ENCODE data around the gene CFAP97D2. TPM values are rescaled to one million over a fixed set of nuclear protein-coding genes. Genes with fewer than 3 reads are reported as not detected.

The CFAP97D2 gene
- total RNA-seq, 8 experiments from 2014 or later = 0.73 to 3.4 (median 0.95) TPM; not detected in 5

DNA sequence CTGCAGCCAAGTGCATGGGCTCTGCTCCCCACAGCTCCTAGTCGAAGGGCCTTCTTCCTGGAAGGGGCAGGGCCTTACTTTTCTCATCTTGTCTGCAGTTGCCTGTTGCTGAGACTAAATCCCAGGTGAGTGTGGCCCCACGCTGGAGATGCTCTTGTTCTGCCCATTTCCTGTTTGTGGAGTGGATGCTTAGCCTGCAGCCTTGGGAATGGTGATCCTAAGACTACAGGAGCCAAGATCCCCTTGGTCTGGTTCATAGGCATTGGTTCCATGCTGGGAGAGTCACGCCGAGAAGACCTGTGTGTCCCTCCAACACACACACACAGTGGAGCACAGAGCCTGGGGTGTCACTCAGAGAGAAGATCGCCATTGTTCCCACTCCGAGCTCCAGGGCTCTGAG lies 23.5 kb downstream of the CFAP97D2 start:
- in situ Hi-C loops (cut with MboI; ENCODE audit: low pct_unique_long_range_greater_than_20kb in 2 of 9, low sequenced_read_pairs in 9 of 9, unreplicated experiment in 9 of 9) = no loop called here
- WGBS, 10 experiments = 33 to 100% (median 73%) methylated on average over 1 to 5 of the region's 6 CpGs; no CpG with 5 or more reads in 2 of the 10 experiments
- Histone ChIP-seq H3K4me3 (no peak overlapping the region), H3K4me1 (replicated peaks in 1 of 2) (no peaks in the 10 kb centered on the region), H3K27ac (no peak overlapping the region)
- no peak for ATAC-seq (replicated peaks in 6 of 8)

DNA sequence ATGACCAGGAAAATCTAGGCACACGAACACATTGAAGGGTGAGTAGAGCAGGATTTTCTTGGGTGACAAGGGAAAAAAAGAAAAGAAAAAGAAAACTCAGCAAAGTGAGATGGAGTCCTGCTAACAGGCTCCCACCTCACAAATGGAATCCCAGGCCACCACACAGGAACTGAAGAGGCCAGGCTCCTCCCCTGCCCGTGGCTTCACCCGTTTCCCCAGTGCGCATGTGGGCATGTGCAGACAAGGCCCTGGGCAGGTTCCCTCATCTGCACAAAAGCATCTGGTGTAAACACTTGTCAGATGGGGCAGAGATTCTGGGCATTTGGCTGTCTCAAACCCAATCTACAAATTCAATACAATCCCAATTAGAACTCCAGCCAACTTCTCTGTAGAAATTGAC lies 24.5 kb downstream of the CFAP97D2 start:
- peak in 1 of 8 experiments; percentile 34 for ATAC-seq (replicated peaks in 6 of 8)
- 20 to 100% (median 70%) methylated on average over 1 to 4 of the region's 4 CpGs; no CpG with 5 or more reads in 1 of the 10 experiments for WGBS, 10 experiments
- in situ Hi-C loops (cut with MboI; ENCODE audit: low pct_unique_long_range_greater_than_20kb in 2 of 9, low sequenced_read_pairs in 9 of 9, unreplicated experiment in 9 of 9) = no loop called here
- Histone ChIP-seq H3K27ac (no peak overlapping the region), H3K4me3 (no peak overlapping the region), H3K4me1 (replicated peaks in 1 of 2) (no peaks in the 10 kb centered on the region)

DNA sequence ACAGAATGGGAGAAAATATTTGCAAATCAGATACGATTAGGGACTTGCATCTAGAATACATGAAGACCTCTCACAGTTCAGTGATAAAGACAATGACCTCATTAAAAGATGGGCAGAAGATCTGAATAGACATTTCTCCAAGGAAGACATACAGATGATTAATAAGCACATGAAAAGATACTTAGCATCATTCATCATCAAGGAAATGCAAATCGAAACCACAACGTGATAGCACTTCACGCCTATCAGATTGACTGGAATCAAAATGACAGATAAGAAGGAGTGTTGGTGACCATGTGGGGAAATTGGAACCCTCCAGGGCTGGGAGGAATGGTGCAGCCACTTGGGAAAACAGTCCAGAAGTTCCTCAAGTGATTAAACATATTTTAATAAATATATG lies 25.8 kb downstream of the CFAP97D2 start:
- Histone ChIP-seq H3K27ac (no peak overlapping the region), H3K4me1 (replicated peaks in 1 of 2) (no peaks in the 10 kb centered on the region), H3K4me3 (no peak overlapping the region)
- in situ Hi-C loops (cut with MboI; ENCODE audit: low pct_unique_long_range_greater_than_20kb in 2 of 9, low sequenced_read_pairs in 9 of 9, unreplicated experiment in 9 of 9) = no loop called here
- 46 to 97% (median 80%) methylated on average over 1 to 4 of the region's 4 CpGs; no CpG with 5 or more reads in 1 of the 10 experiments for WGBS, 10 experiments
- no peak for ATAC-seq (replicated peaks in 6 of 8)

DNA sequence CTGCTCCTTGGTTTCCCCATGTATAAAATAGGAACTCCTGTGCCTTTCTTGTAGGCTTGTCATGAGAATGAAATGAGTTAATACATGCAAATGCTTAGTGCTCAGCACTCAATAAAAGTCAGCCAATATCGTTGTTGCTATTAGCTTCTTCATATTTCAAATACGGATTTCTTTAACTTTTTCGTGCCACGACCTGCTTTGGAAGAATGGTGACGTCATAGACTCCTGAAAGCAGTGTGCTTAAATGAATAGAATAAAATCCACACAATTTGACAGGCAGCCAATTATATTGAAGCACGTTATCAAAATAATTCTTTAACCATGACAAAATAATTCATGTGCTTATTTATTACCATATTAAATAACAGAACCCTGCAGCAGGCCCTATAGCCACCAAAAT lies 29.1 kb downstream of the CFAP97D2 start:
- no peak for ATAC-seq (replicated peaks in 6 of 8)
- in situ Hi-C loops (cut with MboI; ENCODE audit: low pct_unique_long_range_greater_than_20kb in 2 of 9, low sequenced_read_pairs in 9 of 9, unreplicated experiment in 9 of 9) = no loop called here
- Histone ChIP-seq H3K4me1 (replicated peaks in 1 of 2) (no peaks in the 10 kb centered on the region), H3K27ac (no peak overlapping the region), H3K4me3 (no peak overlapping the region)
- WGBS, 10 experiments = 20 to 91% (median 76%) methylated on average over 1 to 6 of the region's 6 CpGs; no CpG with 5 or more reads in 1 of the 10 experiments

DNA sequence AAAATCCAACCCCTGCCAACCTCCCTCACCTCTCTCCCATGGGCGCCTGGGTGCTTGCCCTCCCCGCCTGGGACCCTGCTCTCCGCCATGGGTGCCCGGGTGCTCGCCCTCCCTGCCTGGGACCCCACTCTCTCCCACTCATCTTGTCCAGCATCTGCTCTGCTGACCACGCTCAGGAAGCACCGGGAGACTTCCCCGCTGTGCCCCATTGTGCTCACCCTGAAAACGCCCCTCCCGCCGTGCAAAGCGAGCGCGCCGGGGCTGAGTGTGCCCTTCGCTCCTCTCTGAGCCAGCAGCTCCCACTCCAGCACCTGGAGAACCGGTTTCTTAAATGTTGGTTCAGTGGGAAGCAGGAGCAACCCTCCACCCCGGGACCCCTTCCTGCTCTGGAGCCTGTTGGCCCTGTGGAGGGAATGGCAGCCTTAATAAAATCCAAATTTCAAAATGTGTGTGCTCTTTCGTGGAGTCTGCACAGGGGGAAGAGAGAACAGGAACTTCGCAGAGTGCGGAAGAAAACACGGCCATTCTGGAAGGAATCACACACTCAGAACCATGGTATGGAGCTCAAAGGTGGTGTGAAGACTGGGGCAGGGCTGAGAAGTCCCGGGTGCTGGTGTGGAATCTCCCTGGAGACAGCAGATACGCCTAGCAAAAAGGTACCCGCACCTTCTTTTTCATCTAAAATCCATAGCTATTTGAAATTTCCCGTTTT lies 32.5 kb downstream of the CFAP97D2 start:
- ATAC-seq (replicated peaks in 6 of 8) = peak in 3 of 8 experiments; percentile 4 to 78 (median 19)
- 27 to 100% (median 75%) methylated on average over 1 to 8 of the region's 26 CpGs; no CpG with 5 or more reads in 3 of the 10 experiments for WGBS, 10 experiments
- Histone ChIP-seq H3K4me1 (replicated peaks in 1 of 2) (no peaks in the 10 kb centered on the region), H3K27ac (no peak overlapping the region), H3K4me3 (no peak overlapping the region)
- in situ Hi-C loops (cut with MboI; ENCODE audit: low pct_unique_long_range_greater_than_20kb in 2 of 9, low sequenced_read_pairs in 9 of 9, unreplicated experiment in 9 of 9) = no loop called here

DNA sequence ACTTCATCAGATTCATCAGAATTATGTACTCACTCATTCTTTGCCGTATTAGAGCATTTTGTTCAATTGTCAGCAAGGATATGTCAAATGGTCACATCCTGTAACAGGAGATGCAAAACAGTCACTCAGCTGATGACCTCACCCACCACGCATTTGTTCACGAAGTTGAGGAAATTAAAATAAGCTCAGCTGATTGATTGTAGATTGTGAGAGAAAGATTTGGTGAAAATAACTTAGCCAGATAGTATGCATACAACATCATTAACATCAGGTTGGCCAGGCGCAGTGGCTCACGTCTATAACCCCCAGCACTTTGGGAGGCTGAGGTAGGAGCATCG lies 33.1 kb downstream of the CFAP97D2 start:
- WGBS, 10 experiments = 6 to 86% (median 68%) methylated on average over 1 to 5 of the region's 6 CpGs

DNA sequence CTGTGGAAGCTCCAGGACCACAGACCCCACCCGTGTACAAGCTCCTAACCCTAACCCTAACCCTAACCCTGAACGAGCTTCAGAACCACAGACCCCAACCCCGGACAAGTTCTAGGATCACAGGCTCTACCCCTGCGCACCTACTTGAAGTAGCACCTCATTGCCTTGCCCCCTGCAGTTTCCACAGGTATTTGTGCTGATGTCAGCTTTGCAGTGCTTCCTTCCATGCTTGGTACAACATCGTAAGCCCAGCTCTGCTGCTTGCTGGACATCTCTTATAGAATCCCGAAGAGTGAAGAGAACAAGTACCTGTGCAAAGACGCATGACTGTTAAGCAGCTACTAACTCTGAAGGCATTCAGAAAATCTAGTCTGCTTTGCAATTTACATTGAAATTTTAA lies 34.9 kb downstream of the CFAP97D2 start:
- no peak for ATAC-seq (replicated peaks in 6 of 8)
- Histone ChIP-seq H3K4me3 (no peak overlapping the region), H3K4me1 (replicated peaks in 1 of 2) (no peaks in the 10 kb centered on the region), H3K27ac (no peak overlapping the region)
- in situ Hi-C loops (cut with MboI; ENCODE audit: low pct_unique_long_range_greater_than_20kb in 2 of 9, low sequenced_read_pairs in 9 of 9, unreplicated experiment in 9 of 9) = no loop called here
- 93 to 100% (median 100%) methylated on average over 1 to 5 of the region's 7 CpGs; no CpG with 5 or more reads in 7 of the 10 experiments for WGBS, 10 experiments

More for the DNA sequence above, 33.1 kb downstream of the CFAP97D2 start:
- ATAC-seq (replicated peaks in 6 of 8) = peak in 4 of 8 experiments; percentile 23 to 96 (median 54)
- Histone ChIP-seq H3K4me3 (no peak overlapping the region), H3K27ac (no peak overlapping the region), H3K4me1 (replicated peaks in 1 of 2) (no peaks in the 10 kb centered on the region)
- in situ Hi-C loops (cut with MboI; ENCODE audit: low pct_unique_long_range_greater_than_20kb in 2 of 9, low sequenced_read_pairs in 9 of 9, unreplicated experiment in 9 of 9) = no loop called here

DNA sequence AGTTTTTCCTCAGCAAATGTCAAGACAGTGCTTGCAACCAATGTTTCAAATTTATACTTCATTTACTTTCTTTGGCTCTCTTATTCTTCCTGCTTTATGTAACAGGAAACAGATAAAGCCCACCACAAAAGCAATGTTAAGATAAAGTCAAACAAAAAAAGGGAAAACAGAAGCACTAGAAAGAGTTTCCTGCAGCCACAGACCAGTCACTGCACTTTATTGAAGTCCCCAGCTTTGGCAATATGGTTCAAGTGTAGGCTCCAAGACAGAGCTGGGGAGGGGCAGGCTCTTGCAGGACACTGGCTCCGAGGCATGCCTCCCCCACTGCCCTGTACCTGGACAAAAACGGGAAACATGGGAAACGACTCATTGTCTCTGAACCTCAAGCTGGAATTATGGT lies 40.3 kb downstream of the CFAP97D2 start:
- no peak for ATAC-seq (replicated peaks in 6 of 8)
- peaks cover 0 to 2% of the 10 kb centered on the region in 2 donors for H3K4me1 ChIP-seq (replicated peaks in 1 of 2)
- no peak overlapping the region for H3K4me3 ChIP-seq
- H3K27ac ChIP-seq = no peak overlapping the region
- in situ Hi-C loops (cut with MboI; ENCODE audit: low pct_unique_long_range_greater_than_20kb in 2 of 9, low sequenced_read_pairs in 9 of 9, unreplicated experiment in 9 of 9) = no loop called here
- 20 to 100% (median 51%) methylated on average over 1 to 3 of the region's 3 CpGs; no CpG with 5 or more reads in 2 of the 10 experiments for WGBS, 10 experiments

DNA sequence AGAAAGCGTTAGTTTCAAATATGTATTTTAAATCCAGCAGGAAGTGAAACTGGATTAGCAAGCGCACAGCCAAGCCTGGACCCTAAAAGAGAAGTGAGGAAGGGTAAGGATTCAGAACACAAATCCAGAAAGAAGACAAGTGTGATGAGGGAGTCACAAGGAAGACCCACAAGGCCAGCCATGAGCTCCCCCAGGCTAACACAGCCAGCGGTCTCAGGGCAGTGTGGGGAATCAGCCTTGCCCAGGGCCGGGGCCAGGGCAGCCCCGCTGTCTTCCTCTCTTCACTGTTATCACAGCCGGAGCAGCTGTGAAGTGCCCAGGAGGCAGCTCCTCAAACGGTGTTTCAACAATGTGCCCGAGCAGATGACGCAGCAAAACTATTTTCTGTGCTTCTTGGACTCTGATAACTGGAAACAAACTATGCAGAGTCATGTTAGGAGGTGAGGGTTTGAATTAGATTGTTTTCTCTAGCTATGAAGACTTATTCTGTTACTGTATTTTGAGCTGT lies 43.5 kb downstream of the CFAP97D2 start:
- H3K4me3 ChIP-seq = no peak overlapping the region
- in situ Hi-C loops (cut with MboI; ENCODE audit: low pct_unique_long_range_greater_than_20kb in 2 of 9, low sequenced_read_pairs in 9 of 9, unreplicated experiment in 9 of 9) = no loop called here
- no peak overlapping the region for H3K27ac ChIP-seq
- H3K4me1 ChIP-seq (replicated peaks in 1 of 2) = peaks cover 0 to 7% of the 10 kb centered on the region in 2 donors
- ATAC-seq (replicated peaks in 6 of 8) = peak in 3 of 8 experiments; percentile 15 to 25 (median 20)
- WGBS, 10 experiments = 58 to 100% (median 83%) methylated on average over 1 to 8 of the region's 9 CpGs; no CpG with 5 or more reads in 1 of the 10 experiments

DNA sequence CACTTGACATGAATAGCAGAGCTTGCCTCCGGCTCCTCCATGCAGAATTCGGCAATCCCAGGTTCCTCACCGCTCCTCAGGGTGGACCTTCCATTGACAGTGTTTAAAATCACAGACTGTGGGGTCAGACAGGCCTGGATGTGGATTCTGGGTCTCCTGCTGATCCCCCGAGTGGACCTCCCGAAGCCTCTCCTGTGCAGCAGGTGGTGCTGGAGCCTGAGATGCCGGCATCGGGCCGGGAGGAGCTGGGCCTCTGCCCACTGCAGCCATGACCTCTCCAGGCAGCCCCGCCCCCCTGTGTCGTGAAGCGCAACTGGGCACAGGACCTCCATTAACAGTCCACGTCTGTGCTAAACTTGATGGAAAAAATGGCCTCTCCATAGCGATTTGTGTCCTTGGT lies 45.1 kb downstream of the CFAP97D2 start:
- peaks cover 0 to 7% of the 10 kb centered on the region in 2 donors for H3K4me1 ChIP-seq (replicated peaks in 1 of 2)
- no peak overlapping the region for H3K27ac ChIP-seq
- no peak for ATAC-seq (replicated peaks in 6 of 8)
- in situ Hi-C loops (cut with MboI; ENCODE audit: low pct_unique_long_range_greater_than_20kb in 2 of 9, low sequenced_read_pairs in 9 of 9, unreplicated experiment in 9 of 9) = no loop called here
- WGBS, 10 experiments = 75 to 100% (median 88%) methylated on average over 1 to 5 of the region's 13 CpGs; no CpG with 5 or more reads in 6 of the 10 experiments
- no peak overlapping the region for H3K4me3 ChIP-seq

DNA sequence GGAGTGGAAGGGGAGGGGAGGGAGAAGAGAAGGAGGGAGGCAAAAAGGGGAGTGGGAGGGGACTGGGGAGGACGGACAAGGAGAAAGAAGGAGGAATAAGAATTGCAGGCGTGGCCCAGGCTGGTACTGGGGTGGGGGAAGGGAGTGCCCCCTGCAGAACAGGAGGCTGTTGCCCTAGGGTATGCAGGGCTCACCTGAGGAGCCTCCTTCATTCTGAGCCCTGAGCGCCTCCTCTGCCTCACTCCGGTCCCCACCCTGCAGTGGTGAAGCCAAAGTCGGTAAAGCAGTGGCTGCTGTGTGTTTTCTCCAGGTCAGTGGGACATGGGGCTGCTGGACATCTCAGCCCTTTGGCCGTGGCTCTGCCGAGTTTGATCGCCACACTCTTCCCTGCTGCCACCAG lies 46.6 kb downstream of the CFAP97D2 start:
- H3K4me3 ChIP-seq = no peak overlapping the region
- no peak overlapping the region for H3K27ac ChIP-seq
- ATAC-seq (replicated peaks in 6 of 8) = no peak
- H3K4me1 ChIP-seq (replicated peaks in 1 of 2) = peaks cover 11 to 15% of the 10 kb centered on the region in 2 donors
- in situ Hi-C loops (cut with MboI; ENCODE audit: low pct_unique_long_range_greater_than_20kb in 2 of 9, low sequenced_read_pairs in 9 of 9, unreplicated experiment in 9 of 9) = no loop called here
- 70 to 88% methylated on average over 2 to 6 of the region's 8 CpGs; no CpG with 5 or more reads in 8 of the 10 experiments for WGBS, 10 experiments

DNA sequence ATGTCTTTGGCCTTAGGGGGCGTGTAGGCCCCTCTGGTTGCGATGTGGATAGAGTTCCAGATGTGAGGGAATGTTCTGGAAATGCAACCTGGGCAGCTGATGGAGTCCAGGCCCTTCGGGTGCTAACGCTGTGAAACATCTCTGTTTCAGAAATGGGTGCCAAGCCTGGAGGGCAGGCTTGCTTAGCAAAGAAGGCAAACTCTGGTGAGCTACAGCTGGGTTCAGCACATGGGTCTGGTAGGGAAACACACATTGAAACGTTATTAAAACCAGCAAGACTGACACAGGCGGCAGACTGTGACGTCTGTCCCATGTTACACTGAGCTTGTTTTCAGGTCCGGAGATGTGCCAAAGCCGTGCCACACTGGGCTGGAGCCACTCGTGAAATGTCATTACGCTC lies 47.0 kb downstream of the CFAP97D2 start:
- H3K4me1 ChIP-seq (replicated peaks in 1 of 2) = peaks cover 13 to 15% of the 10 kb centered on the region in 2 donors
- in situ Hi-C loops (cut with MboI; ENCODE audit: low pct_unique_long_range_greater_than_20kb in 2 of 9, low sequenced_read_pairs in 9 of 9, unreplicated experiment in 9 of 9) = no loop called here
- H3K4me3 ChIP-seq = no peak overlapping the region
- WGBS, 10 experiments = 83 to 100% (median 92%) methylated on average over 2 to 5 of the region's 11 CpGs; no CpG with 5 or more reads in 5 of the 10 experiments
- H3K27ac ChIP-seq = no peak overlapping the region
- ATAC-seq (replicated peaks in 6 of 8) = no peak

DNA sequence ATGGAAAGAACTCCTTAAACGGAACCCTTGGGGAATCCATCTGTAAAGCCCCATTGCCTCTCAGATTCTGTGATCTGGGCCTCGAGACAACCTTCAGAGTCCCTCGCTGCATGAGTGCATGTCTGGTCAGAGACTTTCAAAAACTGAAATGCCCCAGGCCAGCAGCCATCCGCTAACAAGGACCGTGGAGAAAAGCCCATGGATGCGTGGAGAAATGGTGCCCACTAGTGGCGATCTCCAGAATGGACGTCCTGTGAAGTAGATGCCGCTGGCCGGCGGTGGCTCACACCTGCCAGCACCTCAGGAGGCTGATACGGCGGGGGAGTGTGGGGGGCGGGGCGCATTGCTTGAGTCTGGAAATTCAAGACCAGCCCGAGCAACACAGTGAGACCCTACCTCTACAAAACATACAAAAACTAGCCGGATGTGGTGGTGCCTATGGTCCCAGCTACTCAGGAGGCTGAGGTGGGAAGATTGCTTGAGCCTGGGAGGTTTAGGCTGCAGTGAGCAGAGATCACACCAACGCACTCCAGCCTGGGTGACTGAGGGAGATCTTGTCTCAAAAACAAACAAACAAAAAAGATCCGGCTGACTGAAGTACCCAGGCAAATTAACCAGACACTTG lies 47.8 kb downstream of the CFAP97D2 start:
- Histone ChIP-seq H3K4me1 (replicated peaks in 1 of 2) (peaks cover 13 to 15% of the 10 kb centered on the region in 2 donors), H3K27ac (no peak overlapping the region), H3K4me3 (no peak overlapping the region)
- WGBS, 10 experiments = 0 to 50% (median 5%) methylated on average over 1 to 4 of the region's 19 CpGs; no CpG with 5 or more reads in 1 of the 10 experiments
- in situ Hi-C loops (cut with MboI; ENCODE audit: low pct_unique_long_range_greater_than_20kb in 2 of 9, low sequenced_read_pairs in 9 of 9, unreplicated experiment in 9 of 9) = no loop called here
- ATAC-seq (replicated peaks in 6 of 8) = peak; percentile 85 to 97 (median 91)

Data from motor neuron (in vitro differentiated cells).